GM23338 (cell line): Measurements from ENCODE around the gene PREB. TPM values are rescaled to one million over a fixed set of nuclear protein-coding genes. Genes with fewer than 3 reads are reported as not detected.

Experiments
- ATAC-seq: fragments of 200-7000 bp; cut with Tn5 transposase; 3 replicates; pipeline ENCODE4 v1.9.1; 2020
- DNase-seq: peaks from one replicate; pipeline ENCODE4 v3.0.0-alpha.2; 2015; ENCODE audit warnings: low spot score
- H2AFZ ChIP-seq: fragments of 200-600 bp; sonication (generic); 2 replicates; pipeline ENCODE4 v1.8.0; 2016; ENCODE audit warnings: antibody characterized with exemption, mild to moderate bottlenecking, moderate library complexity
- H3F3A ChIP-seq: fragments of 200-600 bp; sonication (generic); replicated peaks from 2 replicates; pipeline ENCODE4 v1.8.0; 2017; ENCODE audit warnings: antibody characterized with exemption, mixed run types, low read depth
- H3K27ac ChIP-seq: fragments of 200-600 bp; sonication (generic); 2 replicates; pipeline ENCODE4 v1.6.1; 2016; ENCODE audit warnings: low read depth
- H3K27me3 ChIP-seq: fragments of 200-600 bp; sonication (generic); 2 replicates; pipeline ENCODE4 v1.8.0; 2016; ENCODE audit warnings: mild to moderate bottlenecking, mixed run types, moderate library complexity; ENCODE audit not compliant: insufficient read depth
- H3K36me3 ChIP-seq: fragments of 200-600 bp; sonication (generic); 2 replicates; pipeline ENCODE4 v1.8.0; 2016; ENCODE audit warnings: mild to moderate bottlenecking; ENCODE audit not compliant: insufficient read depth
- H3K4me1 ChIP-seq: fragments of 200-600 bp; sonication (generic); 2 replicates; pipeline ENCODE4 v1.8.0; 2016; ENCODE audit warnings: mild to moderate bottlenecking, moderate library complexity; ENCODE audit not compliant: insufficient read depth
- H3K4me2 ChIP-seq: fragments of 200-600 bp; sonication (generic); 2 replicates; pipeline ENCODE4 v1.7.1; 2017; ENCODE audit warnings: mixed run types
- H3K4me3 ChIP-seq: fragments of 200-600 bp; sonication (generic); 2 replicates; pipeline ENCODE4 v1.6.1; 2016; ENCODE audit warnings: mixed run types
- H3K79me2 ChIP-seq: fragments of 200-600 bp; sonication (generic); replicated peaks from 2 replicates; pipeline ENCODE4 v1.8.0; 2017; ENCODE audit warnings: mild to moderate bottlenecking; ENCODE audit not compliant: insufficient read depth
- H3K9me2 ChIP-seq: fragments of 200-600 bp; sonication (generic); 2 replicates; pipeline ENCODE4 v1.8.0; 2017; ENCODE audit not compliant: insufficient read depth
- H4K20me1 ChIP-seq: fragments of 200-600 bp; sonication (generic); replicated peaks from 2 replicates; pipeline ENCODE4 v1.8.0; 2017; ENCODE audit warnings: mild to moderate bottlenecking; ENCODE audit not compliant: insufficient read depth
- H3K27ac Mint-ChIP-seq: 2 replicates; pipeline ENCODE4 v1.8.0; 2020; ENCODE audit warnings: inconsistent platforms, mild to moderate bottlenecking, moderate library complexity, mixed read lengths
- H3K27me3 Mint-ChIP-seq: 3 replicates; pipeline ENCODE4 v1.8.0; 2022; ENCODE audit warnings: low read depth, mild to moderate bottlenecking, moderate library complexity, mixed read lengths, inconsistent platforms; ENCODE audit not compliant: insufficient read depth, poor library complexity
- H3K36me3 Mint-ChIP-seq: 3 replicates; pipeline ENCODE4 v1.8.0; 2021; ENCODE audit warnings: low read depth, mild to moderate bottlenecking, inconsistent platforms, moderate library complexity, mixed read lengths
- H3K4me1 Mint-ChIP-seq: 3 replicates; pipeline ENCODE4 v1.8.0; 2020; ENCODE audit warnings: mild to moderate bottlenecking, inconsistent platforms, mixed read lengths
- H3K4me3 Mint-ChIP-seq: 3 replicates; pipeline ENCODE4 v1.8.0; 2021; ENCODE audit warnings: moderate library complexity, mild to moderate bottlenecking, inconsistent platforms, mixed read lengths
- H3K9me3 Mint-ChIP-seq: 3 replicates; pipeline ENCODE4 v1.8.0; 2020; ENCODE audit warnings: moderate library complexity, mild to moderate bottlenecking, inconsistent platforms, mixed read lengths
- EZH2phosphoT487 ChIP-seq: fragments of 200-600 bp; sonication (generic); IDR thresholded peaks from one replicate; pipeline ENCODE4 v1.8.1; 2018; ENCODE audit warnings: antibody characterized with exemption; ENCODE audit not compliant: unreplicated experiment
- JUNB ChIP-seq: IDR thresholded peaks from one replicate; pipeline ENCODE4 v1.6.1; 2016; ENCODE audit warnings: antibody characterized with exemption; ENCODE audit not compliant: unreplicated experiment
- ZNF331 ChIP-seq: fragments of 250-450 bp; sonication (Bioruptor Pico); IDR thresholded peaks from 2 replicates; pipeline ENCODE4 v1.5.0; 2020; ENCODE audit warnings: low read depth, mild to moderate bottlenecking, moderate library complexity
- polyA plus RNA-seq: library from polyadenylated mRNA; unstranded; fragments of >200 nt; fragmentation: Nextera tagmentation; extraction: Ambion mirVana; gene quantifications from 2 replicates; pipeline ENCODE4 v1.2.1, GENCODE V29; 2016
- total RNA-seq: library from RNA; depleted of rRNA; stranded (reverse); fragments of >200 nt; shearing (Covaris generic); gene quantifications from 2 replicates; pipeline ENCODE4 v1.2.3, GENCODE V29; 2014
- TF ChIP-seq, protein P1 (sequence below): IDR thresholded peaks from 2 replicates; pipeline ENCODE4 v1.6.1; 2016; ENCODE audit warnings: antibody characterized with exemption
- TF ChIP-seq, protein P2 (sequence below): fragments of 250-450 bp; sonication (Bioruptor Pico); IDR thresholded peaks from 2 replicates; pipeline ENCODE4 v1.5.0; 2020; ENCODE audit warnings: mild to moderate bottlenecking, moderate library complexity
- TF ChIP-seq, protein P3 (sequence below): IDR thresholded peaks from one replicate; pipeline ENCODE4 v1.6.1; 2018; ENCODE audit warnings: antibody characterized with exemption; ENCODE audit not compliant: unreplicated experiment

PREB gene
- total and polyA plus RNA-seq, 2 experiments from 2014 or later, result 41.2 to 79.7 TPM

DNA sequence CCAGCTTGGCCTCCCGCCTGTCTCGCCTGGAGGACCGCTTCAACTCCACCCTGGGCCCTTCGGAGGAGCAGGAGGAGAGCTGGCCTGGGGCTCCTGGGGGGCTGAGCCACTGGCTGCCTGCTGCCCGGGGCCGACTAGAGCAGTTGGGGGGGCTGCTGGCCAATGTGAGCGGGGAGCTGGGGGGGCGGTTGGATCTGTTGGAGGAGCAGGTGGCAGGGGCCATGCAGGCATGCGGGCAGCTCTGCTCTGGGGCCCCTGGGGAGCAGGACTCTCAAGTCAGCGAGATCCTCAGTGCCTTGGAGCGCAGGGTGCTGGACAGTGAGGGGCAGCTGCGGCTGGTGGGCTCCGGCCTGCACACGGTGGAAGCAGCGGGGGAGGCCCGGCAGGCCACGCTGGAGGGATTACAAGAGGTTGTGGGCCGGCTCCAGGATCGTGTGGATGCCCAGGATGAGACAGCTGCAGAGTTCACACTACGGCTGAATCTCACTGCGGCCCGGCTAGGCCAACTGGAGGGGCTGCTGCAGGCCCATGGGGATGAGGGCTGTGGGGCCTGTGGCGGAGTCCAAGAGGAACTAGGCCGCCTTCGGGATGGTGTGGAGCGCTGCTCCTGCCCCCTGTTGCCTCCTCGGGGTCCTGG, 51.5 kb downstream of the PREB start:
- DNase-seq, result no peak
- no peak overlapping the region for H3K27ac ChIP-seq
- H3F3A ChIP-seq, result peaks cover 8% of the 10 kb centered on the region; the same call in 1 of the 2 replicates
- no peaks in the 10 kb centered on the region for H4K20me1 ChIP-seq
- Mint-ChIP-seq H3K36me3 (no peaks in the 10 kb centered on the region), H3K4me1 (peaks cover 46% of the 10 kb centered on the region), H3K4me3 (no peak overlapping the region), H3K27ac (no peak overlapping the region), H3K9me3 (no peaks in the 10 kb centered on the region; the same call in 2 of the 3 replicates), H3K27me3 (peaks cover 27% of the 10 kb centered on the region)
- TF ChIP-seq, protein P1, sequence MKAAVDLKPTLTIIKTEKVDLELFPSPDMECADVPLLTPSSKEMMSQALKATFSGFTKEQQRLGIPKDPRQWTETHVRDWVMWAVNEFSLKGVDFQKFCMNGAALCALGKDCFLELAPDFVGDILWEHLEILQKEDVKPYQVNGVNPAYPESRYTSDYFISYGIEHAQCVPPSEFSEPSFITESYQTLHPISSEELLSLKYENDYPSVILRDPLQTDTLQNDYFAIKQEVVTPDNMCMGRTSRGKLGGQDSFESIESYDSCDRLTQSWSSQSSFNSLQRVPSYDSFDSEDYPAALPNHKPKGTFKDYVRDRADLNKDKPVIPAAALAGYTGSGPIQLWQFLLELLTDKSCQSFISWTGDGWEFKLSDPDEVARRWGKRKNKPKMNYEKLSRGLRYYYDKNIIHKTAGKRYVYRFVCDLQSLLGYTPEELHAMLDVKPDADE, result no peak
- TF ChIP-seq, protein P2, sequence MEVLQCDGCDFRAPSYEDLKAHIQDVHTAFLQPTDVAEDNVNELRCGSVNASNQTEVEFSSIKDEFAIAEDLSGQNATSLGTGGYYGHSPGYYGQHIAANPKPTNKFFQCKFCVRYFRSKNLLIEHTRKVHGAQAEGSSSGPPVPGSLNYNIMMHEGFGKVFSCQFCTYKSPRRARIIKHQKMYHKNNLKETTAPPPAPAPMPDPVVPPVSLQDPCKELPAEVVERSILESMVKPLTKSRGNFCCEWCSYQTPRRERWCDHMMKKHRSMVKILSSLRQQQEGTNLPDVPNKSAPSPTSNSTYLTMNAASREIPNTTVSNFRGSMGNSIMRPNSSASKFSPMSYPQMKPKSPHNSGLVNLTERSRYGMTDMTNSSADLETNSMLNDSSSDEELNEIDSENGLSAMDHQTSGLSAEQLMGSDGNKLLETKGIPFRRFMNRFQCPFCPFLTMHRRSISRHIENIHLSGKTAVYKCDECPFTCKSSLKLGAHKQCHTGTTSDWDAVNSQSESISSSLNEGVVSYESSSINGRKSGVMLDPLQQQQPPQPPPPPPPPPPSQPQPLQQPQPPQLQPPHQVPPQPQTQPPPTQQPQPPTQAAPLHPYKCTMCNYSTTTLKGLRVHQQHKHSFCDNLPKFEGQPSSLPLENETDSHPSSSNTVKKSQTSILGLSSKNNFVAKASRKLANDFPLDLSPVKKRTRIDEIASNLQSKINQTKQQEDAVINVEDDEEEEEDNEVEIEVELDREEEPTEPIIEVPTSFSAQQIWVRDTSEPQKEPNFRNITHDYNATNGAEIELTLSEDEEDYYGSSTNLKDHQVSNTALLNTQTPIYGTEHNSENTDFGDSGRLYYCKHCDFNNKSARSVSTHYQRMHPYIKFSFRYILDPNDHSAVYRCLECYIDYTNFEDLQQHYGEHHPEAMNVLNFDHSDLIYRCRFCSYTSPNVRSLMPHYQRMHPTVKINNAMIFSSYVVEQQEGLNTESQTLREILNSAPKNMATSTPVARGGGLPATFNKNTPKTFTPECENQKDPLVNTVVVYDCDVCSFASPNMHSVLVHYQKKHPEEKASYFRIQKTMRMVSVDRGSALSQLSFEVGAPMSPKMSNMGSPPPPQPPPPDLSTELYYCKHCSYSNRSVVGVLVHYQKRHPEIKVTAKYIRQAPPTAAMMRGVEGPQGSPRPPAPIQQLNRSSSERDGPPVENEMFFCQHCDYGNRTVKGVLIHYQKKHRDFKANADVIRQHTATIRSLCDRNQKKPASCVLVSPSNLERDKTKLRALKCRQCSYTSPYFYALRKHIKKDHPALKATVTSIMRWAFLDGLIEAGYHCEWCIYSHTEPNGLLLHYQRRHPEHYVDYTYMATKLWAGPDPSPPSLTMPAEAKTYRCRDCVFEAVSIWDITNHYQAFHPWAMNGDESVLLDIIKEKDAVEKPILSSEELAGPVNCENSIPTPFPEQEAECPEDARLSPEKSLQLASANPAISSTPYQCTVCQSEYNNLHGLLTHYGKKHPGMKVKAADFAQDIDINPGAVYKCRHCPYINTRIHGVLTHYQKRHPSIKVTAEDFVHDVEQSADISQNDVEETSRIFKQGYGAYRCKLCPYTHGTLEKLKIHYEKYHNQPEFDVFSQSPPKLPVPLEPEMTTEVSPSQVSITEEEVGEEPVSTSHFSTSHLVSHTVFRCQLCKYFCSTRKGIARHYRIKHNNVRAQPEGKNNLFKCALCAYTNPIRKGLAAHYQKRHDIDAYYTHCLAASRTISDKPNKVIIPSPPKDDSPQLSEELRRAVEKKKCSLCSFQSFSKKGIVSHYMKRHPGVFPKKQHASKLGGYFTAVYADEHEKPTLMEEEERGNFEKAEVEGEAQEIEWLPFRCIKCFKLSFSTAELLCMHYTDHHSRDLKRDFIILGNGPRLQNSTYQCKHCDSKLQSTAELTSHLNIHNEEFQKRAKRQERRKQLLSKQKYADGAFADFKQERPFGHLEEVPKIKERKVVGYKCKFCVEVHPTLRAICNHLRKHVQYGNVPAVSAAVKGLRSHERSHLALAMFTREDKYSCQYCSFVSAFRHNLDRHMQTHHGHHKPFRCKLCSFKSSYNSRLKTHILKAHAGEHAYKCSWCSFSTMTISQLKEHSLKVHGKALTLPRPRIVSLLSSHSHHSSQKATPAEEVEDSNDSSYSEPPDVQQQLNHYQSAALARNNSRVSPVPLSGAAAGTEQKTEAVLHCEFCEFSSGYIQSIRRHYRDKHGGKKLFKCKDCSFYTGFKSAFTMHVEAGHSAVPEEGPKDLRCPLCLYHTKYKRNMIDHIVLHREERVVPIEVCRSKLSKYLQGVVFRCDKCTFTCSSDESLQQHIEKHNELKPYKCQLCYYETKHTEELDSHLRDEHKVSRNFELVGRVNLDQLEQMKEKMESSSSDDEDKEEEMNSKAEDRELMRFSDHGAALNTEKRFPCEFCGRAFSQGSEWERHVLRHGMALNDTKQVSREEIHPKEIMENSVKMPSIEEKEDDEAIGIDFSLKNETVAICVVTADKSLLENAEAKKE (CRISPR knock-in tag), result no peak
- TF ChIP-seq EZH2phosphoT487 (no peak), ZNF331 (no peak), JUNB (no peak)
- TF ChIP-seq, protein P3, sequence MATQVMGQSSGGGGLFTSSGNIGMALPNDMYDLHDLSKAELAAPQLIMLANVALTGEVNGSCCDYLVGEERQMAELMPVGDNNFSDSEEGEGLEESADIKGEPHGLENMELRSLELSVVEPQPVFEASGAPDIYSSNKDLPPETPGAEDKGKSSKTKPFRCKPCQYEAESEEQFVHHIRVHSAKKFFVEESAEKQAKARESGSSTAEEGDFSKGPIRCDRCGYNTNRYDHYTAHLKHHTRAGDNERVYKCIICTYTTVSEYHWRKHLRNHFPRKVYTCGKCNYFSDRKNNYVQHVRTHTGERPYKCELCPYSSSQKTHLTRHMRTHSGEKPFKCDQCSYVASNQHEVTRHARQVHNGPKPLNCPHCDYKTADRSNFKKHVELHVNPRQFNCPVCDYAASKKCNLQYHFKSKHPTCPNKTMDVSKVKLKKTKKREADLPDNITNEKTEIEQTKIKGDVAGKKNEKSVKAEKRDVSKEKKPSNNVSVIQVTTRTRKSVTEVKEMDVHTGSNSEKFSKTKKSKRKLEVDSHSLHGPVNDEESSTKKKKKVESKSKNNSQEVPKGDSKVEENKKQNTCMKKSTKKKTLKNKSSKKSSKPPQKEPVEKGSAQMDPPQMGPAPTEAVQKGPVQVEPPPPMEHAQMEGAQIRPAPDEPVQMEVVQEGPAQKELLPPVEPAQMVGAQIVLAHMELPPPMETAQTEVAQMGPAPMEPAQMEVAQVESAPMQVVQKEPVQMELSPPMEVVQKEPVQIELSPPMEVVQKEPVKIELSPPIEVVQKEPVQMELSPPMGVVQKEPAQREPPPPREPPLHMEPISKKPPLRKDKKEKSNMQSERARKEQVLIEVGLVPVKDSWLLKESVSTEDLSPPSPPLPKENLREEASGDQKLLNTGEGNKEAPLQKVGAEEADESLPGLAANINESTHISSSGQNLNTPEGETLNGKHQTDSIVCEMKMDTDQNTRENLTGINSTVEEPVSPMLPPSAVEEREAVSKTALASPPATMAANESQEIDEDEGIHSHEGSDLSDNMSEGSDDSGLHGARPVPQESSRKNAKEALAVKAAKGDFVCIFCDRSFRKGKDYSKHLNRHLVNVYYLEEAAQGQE, result no peak
- peaks cover 15% of the 10 kb centered on the region for H3K4me1 ChIP-seq
- H2AFZ ChIP-seq, result no peak overlapping the region
- no peak overlapping the region for H3K4me3 ChIP-seq
- peaks cover 16% of the 10 kb centered on the region for H3K27me3 ChIP-seq
- no peaks in the 10 kb centered on the region for H3K79me2 ChIP-seq
- ATAC-seq, result no peak
- H3K9me2 ChIP-seq, result no peaks in the 10 kb centered on the region
- H3K4me2 ChIP-seq, result no peak overlapping the region
- no peaks in the 10 kb centered on the region for H3K36me3 ChIP-seq
